Activated T-cell treated with anti-CD3 and anti-CD28 coated beads, Interleukin-2, amount 50 U/mL, for 24 hours (primary cell): ENCODE measurements around the gene PLA2G1B.

Source experiments
- DNase-seq: peaks from one replicate; pipeline ENCODE4 v3.0.0-alpha.2; 2020
- H3K27ac Mint-ChIP-seq: 2 replicates; pipeline ENCODE4 v1.8.0; 2020; ENCODE audit warnings: mild to moderate bottlenecking, mixed read lengths
- H3K27me3 Mint-ChIP-seq: 2 replicates; pipeline ENCODE4 v1.8.0; 2020; ENCODE audit warnings: mixed read lengths
- H3K36me3 Mint-ChIP-seq: 2 replicates; pipeline ENCODE4 v1.8.0; 2020; ENCODE audit warnings: low read depth, mixed read lengths
- H3K4me1 Mint-ChIP-seq: 2 replicates; pipeline ENCODE4 v1.8.0; 2020; ENCODE audit warnings: low read depth, mixed read lengths
- H3K4me3 Mint-ChIP-seq: 2 replicates; pipeline ENCODE4 v1.8.0; 2020; ENCODE audit warnings: mild to moderate bottlenecking, moderate library complexity, mixed read lengths
- H3K9me3 Mint-ChIP-seq: 2 replicates; pipeline ENCODE4 v1.8.0; 2020; ENCODE audit warnings: mixed read lengths

The PLA2G1B gene

DNA sequence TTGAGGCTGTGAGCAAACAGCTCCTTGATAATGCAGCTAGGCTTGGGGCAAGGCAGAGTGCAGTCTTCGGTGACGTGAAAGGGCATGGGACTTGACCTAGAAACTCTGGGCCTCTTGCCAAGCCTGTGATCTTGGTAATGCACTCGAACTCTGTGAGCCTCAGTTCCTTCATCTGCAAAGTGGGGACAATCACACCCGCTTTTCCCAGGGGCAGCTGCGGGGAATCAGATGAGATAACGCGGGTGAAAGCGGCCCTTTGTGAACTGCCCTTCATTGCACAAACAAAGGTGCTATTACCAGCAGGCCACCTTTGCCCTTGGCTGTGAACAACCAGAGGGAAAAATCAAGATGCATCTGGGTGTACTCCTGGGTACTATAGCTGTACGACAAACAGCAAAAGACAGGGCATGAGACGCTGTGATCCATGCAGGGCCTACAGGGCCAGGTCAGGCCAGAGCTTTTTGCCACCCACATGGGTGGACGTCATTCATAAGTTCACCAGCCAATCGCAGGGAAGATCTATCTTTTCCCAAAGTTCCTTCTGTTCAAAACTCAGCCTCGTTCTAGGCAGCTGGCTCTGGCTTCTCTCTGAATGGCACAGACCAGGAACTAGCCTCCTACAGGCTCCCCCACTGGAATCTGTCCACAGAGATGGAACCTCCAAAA lies 38.2 kb upstream of the PLA2G1B start:
- H3K4me3 Mint-ChIP-seq, result no peak overlapping the region
- H3K4me1 Mint-ChIP-seq, result peaks cover 18% of the 10 kb centered on the region

DNA sequence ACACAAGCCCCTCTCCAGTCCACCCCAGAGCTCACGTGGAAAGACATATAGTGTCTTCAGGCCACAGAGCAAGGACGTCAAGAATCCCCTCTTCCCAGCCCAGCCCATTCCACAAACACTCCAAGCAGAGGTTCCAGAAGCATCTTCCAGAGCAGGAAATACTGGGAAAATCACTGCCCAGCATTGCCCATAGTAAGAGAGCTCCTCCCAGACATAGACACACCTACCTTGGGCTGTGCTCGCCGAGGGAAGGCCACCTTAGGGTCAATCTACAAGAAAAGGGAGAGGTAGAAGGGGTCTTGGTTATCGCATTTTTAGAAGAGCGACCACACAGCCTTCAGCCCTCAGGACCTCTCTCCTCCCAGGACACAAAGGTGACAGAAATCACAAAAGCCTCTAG lies 36.9 kb upstream of the PLA2G1B start:
- H3K4me3 Mint-ChIP-seq, result no peak overlapping the region
- peaks cover 78% of the 10 kb centered on the region for H3K27me3 Mint-ChIP-seq
- H3K27ac Mint-ChIP-seq, result no peak overlapping the region
- DNase-seq, result no peak
- peaks cover 10% of the 10 kb centered on the region for H3K4me1 Mint-ChIP-seq
- H3K9me3 Mint-ChIP-seq, result no peaks in the 10 kb centered on the region
- H3K36me3 Mint-ChIP-seq, result no peaks in the 10 kb centered on the region

More for the DNA sequence above, 38.2 kb upstream of the PLA2G1B start:
- no peaks in the 10 kb centered on the region for H3K9me3 Mint-ChIP-seq
- H3K27me3 Mint-ChIP-seq, result peaks cover 79% of the 10 kb centered on the region
- DNase-seq, result no peak
- no peaks in the 10 kb centered on the region for H3K36me3 Mint-ChIP-seq
- H3K27ac Mint-ChIP-seq, result no peak overlapping the region

DNA sequence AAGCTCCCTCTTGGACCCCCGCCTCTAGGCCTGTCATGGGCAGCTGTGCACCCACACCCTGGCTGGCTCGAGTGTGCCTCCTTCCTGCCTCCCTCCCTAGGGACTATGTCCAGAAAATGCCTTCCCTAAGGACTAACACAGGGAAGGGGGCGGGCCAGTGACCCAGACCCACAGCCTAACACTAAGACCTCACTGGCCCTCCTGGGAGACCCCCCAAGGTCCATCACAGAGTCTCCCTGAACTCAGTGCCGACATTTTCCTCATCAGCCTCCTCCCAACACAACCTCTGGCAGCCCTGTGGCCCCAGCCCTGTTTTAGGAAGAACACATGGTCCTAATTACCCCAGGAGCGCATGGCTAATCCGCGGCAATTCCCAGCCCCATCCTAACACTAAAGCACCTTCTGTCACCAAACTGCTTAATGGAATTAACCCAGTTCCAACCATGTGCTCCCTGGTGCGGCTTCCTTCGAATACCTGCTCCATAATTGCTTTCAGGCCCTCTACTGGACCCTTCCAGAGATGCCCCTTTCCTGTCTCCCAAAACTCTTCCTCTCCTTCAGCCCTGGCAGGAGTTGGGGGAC lies 35.8 kb upstream of the PLA2G1B start:
- no peaks in the 10 kb centered on the region for H3K36me3 Mint-ChIP-seq

DNA sequence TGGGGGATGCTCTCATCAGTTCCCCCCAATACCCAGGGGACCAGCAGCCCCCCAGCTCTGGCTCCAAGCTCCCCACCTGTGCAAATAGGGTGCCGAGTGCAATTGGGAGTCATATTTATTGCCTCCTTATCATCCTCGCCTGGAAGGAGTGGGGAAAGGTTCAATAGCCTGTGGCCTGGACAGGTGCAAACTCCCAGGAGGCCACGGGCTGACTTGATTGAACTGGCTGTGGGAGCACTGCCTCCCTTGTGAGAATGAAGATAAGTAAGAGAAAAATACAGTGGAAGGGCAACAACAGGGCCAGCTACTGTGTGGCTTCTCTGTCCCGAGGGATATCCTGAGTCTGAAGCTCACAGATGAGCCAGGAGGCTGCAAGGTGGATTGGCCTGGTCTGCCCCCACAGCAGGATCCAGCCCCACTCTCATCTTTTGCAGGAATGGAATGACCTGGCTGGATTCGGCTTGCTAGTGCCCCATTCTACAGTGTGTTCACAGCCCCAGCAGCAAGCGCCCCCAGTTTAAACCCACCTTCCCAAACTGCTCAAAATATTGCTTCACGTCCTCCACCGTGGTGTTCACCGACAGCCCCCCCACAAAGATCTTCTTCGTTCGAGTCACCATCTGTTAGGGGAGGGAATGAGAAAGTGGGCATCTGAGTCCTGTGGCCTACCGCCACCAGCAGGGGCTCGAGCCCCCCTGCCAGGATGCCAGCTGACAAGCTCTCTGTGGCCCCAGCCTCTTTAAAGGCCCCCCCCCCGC lies 35.1 kb upstream of the PLA2G1B start:
- no peak for DNase-seq
- Mint-ChIP-seq H3K27ac (no peak overlapping the region), H3K27me3 (peaks cover 87% of the 10 kb centered on the region), H3K4me1 (peaks cover 6% of the 10 kb centered on the region), H3K4me3 (no peak overlapping the region), H3K36me3 (no peaks in the 10 kb centered on the region), H3K9me3 (no peaks in the 10 kb centered on the region)

More for the DNA sequence above, 35.8 kb upstream of the PLA2G1B start:
- Mint-ChIP-seq H3K4me3 (no peak overlapping the region), H3K4me1 (peaks cover 8% of the 10 kb centered on the region), H3K9me3 (no peaks in the 10 kb centered on the region), H3K27me3 (peaks cover 84% of the 10 kb centered on the region), H3K27ac (no peak overlapping the region)
- no peak for DNase-seq

DNA sequence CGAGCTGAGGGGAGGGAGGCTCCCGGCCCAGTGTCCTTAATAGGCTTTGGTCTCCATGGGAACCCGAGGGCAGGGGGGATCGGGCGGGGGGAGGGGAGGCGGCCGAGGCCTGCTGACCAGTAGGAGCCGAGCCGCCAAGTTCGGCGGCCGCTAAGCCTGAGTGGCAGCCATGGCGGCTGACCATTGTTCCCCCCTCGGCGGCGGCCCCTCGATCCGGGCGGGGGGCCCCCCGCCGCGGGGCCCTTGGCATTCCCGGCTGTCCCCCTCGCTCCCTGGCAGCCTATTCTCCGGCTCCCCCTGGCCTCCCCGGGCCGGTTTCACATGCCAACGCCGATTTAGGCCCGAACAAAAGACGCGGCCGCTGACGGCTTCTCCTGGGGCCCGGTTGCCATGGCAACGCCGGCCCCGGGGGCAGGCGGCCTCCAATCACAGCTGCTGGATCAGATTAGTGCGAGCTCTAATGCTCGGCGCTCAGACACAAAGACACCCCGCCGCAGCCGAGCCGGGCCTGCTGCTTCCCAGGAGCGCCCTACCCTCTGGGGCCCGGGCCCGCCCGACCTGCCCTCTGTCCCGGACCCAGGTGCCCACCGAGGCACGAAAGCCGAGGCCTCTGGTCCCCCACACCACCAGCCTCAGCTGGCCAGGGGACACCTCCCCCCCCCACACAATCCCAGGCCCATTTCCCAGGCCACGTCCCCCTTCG lies 34.1 kb upstream of the PLA2G1B start:
- DNase-seq, result no peak
- peaks cover 3% of the 10 kb centered on the region for H3K4me1 Mint-ChIP-seq
- H3K27ac Mint-ChIP-seq, result no peak overlapping the region
- H3K9me3 Mint-ChIP-seq, result no peaks in the 10 kb centered on the region
- H3K4me3 Mint-ChIP-seq, result peak overlapping the region; percentile 18
- peaks cover 79% of the 10 kb centered on the region for H3K27me3 Mint-ChIP-seq
- no peaks in the 10 kb centered on the region for H3K36me3 Mint-ChIP-seq

DNA sequence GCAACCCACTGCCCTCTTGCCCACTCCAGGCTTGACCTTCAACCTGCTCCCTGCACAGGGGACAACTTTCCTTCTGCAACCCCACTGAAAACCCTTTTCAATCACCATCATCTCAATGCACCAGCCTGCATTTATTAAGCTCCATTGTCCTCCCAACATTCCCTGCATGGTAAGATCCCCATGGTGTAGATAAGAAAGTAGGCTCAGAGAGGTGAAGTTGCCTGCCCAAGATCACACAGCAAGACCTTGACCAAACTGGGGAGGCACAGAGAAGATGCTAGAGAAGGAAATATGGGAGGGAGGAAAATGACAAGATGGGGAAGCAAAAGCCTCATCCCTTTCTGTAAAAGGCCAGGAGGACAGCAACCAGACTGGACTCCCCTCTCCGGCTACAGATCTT lies 31.5 kb upstream of the PLA2G1B start:
- Mint-ChIP-seq H3K27me3 (peaks cover 57% of the 10 kb centered on the region), H3K9me3 (no peaks in the 10 kb centered on the region), H3K36me3 (no peaks in the 10 kb centered on the region), H3K27ac (no peak overlapping the region), H3K4me1 (peaks cover 6% of the 10 kb centered on the region), H3K4me3 (no peak overlapping the region)
- no peak for DNase-seq

DNA sequence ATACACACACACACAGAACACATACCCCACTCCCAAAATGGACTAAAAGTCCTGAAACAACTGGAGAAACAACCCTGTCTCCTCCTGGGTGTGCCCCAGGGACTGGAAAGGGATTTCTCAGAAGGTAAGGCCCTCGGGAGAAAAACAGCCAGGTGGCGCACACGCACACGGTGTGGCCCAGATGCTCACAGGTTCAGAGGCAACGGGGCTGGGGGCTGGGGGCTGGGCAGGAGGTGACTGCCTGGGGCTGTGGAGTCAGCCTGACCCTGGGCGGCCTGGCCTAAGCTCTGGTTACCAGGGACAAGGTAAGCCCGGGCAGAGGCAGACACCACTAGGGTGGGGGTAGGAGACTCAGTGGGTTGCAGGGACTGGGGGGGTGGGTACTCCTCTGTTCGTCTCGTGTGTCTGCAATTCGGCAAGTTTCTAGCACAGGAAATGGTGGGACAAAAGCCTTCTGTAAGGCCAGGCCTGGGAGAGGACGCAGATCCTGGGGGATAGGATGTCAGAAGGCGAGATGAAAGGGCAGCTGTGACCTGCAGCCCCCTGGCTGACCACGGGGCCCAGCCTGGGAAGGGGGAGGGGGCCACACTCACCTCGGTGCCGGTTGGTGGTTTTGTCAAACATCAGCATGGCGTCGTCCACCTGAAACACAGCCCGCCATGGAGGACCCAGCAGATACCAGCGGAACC lies 31.0 kb upstream of the PLA2G1B start:
- Mint-ChIP-seq H3K9me3 (no peaks in the 10 kb centered on the region), H3K27me3 (peaks cover 53% of the 10 kb centered on the region), H3K27ac (no peak overlapping the region), H3K36me3 (no peaks in the 10 kb centered on the region), H3K4me3 (no peak overlapping the region), H3K4me1 (peaks cover 6% of the 10 kb centered on the region)
- no peak for DNase-seq

DNA sequence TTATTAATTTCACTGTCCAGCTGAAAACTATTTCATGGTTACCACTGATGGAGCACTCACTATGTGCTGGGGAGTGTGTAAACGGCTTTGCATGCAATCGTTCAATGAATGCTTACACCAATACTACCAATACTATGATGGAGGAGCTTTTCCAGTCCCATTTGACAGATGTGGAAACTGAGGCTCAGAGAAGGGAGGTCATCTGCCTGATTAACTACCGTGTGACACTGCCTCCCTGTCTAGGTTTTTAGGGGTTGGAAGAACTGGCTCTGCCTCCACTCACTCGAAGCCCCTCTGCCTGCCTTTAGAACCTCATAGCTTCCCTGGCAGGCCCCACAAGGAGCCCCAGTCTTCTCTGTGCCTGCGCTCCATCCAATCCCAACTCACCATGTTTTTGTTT lies 29.5 kb upstream of the PLA2G1B start:
- H3K4me3 Mint-ChIP-seq, result no peak overlapping the region
- H3K4me1 Mint-ChIP-seq, result peaks cover 5% of the 10 kb centered on the region
- H3K9me3 Mint-ChIP-seq, result no peaks in the 10 kb centered on the region
- no peaks in the 10 kb centered on the region for H3K36me3 Mint-ChIP-seq
- no peak for DNase-seq
- H3K27me3 Mint-ChIP-seq, result peaks cover 38% of the 10 kb centered on the region
- H3K27ac Mint-ChIP-seq, result no peak overlapping the region

DNA sequence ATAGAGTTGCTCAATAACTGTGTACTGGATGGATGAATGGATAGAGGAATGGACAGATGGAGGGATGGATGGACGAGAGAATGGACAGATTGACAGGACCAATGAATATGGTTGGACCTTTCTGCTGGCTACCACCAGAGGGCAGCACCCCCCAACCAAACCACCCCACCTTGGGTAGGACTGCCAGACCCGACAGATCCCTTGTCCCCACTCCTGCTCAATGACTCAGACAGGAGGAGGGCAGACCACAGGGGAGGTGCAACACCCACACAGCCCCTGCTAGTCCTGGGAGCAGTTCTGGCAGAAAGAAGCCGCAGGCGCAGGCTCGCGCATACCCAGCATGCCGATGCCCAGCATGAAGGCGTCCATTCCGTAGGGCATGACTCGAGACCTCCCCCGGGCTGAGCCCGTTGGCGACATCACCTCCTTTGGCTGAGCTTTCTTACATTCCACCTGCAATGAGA lies 29.0 kb upstream of the PLA2G1B start:
- H3K4me3 Mint-ChIP-seq, result no peak overlapping the region
- peaks cover 33% of the 10 kb centered on the region for H3K27me3 Mint-ChIP-seq
- no peaks in the 10 kb centered on the region for H3K36me3 Mint-ChIP-seq
- no peak overlapping the region for H3K27ac Mint-ChIP-seq
- peak; percentile 82 for DNase-seq
- peaks cover 5% of the 10 kb centered on the region for H3K4me1 Mint-ChIP-seq
- H3K9me3 Mint-ChIP-seq, result no peaks in the 10 kb centered on the region

DNA sequence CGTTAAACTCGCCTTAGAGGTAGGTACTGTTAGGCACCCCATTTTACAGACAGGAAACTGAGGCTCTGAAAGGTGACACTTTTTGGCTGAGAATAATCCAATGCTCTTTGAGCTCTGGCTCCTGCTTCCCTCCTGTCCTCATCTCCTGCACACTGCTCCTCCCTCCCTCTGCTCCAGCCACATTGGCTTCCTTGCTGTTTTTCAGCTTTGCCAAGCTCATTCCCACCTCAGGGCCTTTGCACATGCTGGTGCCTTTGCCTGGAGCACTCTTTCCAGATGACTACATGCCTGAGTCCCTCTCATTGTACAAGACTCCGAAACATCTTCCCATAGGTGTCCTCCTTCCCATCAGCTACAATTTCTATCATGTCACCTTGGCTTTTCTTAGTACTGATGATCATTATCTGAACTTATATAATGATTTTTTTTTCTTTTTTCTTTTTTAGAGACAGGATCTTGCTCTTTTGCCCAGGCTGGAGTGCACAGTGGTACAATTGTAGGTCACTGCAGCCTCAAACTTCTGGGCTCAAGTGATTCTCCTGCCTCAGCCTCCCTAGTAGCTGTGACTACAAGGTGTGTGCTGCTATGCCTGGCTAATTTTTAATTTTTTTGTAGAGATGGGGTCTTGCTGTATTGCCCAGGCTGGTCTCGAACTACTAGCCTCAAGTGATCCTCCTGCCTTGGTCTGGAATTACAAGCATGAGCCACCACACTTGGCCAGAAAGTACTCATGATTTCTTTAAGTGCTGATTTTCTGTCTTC lies 26.2 kb upstream of the PLA2G1B start:
- Mint-ChIP-seq H3K9me3 (no peaks in the 10 kb centered on the region), H3K36me3 (no peaks in the 10 kb centered on the region), H3K27me3 (peaks cover 15% of the 10 kb centered on the region), H3K27ac (no peak overlapping the region), H3K4me1 (peaks cover 5% of the 10 kb centered on the region), H3K4me3 (no peak overlapping the region)
- DNase-seq, result no peak

DNA sequence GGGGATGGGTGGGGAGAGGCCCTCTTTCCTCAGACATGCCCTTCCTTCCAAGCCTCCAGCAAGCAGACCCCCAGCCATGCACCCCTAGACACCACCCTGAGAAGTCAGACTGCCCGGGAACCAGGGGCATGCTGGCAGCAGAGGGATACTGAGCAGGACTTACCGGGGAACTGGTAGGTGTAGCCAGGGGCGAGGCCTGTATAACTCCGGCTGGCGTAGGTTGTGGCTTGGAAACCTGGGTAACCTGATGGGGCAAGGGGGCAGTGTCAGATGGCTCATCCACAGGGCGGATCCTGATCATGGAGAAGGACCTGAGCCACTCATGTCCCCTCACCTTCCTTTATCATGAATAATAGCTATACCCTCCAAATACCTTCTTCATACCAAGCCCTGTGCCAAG lies 25.6 kb upstream of the PLA2G1B start:
- DNase-seq, result no peak
- H3K4me1 Mint-ChIP-seq, result peaks cover 5% of the 10 kb centered on the region
- no peak overlapping the region for H3K27ac Mint-ChIP-seq
- no peak overlapping the region for H3K4me3 Mint-ChIP-seq
- H3K9me3 Mint-ChIP-seq, result no peaks in the 10 kb centered on the region
- peaks cover 10% of the 10 kb centered on the region for H3K27me3 Mint-ChIP-seq
- no peaks in the 10 kb centered on the region for H3K36me3 Mint-ChIP-seq

DNA sequence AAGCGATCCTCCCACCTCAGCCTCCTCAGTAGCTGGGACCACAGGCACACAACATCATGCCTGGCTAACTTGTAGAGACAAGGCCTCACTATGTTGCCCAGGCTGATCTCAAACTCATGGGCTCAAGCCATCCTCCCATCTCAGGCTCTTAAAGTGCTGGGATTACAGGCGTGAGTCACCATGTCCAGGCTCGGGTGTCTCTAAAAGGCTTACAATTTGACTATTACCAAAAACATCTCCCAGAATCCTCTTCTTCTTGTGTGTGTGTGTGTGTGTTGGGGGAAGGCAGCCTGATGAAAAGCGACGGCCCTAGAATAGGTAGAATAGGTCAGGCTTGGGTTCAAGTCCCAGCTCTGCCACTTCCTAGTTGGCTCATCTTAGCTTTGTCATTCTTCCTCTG lies 24.5 kb upstream of the PLA2G1B start:
- DNase-seq, result no peak

DNA sequence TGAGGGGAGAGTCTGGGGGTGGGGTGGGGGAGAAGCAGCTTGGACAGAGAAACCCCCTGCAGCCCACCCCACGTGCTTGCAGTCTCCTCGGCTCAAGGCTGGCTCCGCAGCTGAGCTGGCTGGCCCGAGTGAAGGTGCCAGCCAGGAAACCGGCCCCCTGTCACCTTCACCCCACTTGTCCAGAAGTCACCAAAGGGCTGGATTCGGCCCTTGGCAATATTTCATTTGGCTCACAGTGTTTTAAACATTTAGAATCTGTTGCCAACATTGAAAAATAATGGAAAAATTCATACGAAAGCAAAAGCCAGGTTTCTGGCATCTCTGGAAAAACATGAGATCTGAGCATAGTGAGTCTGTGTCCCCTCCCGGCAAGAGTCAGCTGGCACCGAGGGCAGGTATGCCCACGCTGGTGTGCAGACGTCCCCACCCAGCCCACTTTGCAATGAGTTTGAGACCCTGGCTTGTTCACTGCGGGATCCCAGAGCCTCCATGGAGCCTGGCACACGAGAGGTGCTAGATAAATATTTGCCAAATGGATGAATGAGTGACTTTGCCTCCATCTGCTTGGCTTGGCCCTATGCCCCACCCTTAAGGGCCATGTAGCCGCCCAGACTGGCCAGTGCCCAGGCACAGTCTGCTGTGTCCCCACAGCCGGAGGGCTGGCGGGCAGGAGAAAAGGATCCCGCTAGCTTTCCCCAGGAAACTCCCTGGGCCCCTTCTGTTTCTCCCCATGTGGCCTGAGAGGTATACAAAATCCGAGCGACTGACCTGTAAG lies 23.2 kb upstream of the PLA2G1B start:
- no peak for DNase-seq
- H3K9me3 Mint-ChIP-seq, result no peaks in the 10 kb centered on the region
- H3K4me3 Mint-ChIP-seq, result no peak overlapping the region
- peaks cover 6% of the 10 kb centered on the region for H3K27me3 Mint-ChIP-seq
- no peaks in the 10 kb centered on the region for H3K36me3 Mint-ChIP-seq
- H3K27ac Mint-ChIP-seq, result no peak overlapping the region
- no peaks in the 10 kb centered on the region for H3K4me1 Mint-ChIP-seq

More for the DNA sequence above, 24.5 kb upstream of the PLA2G1B start:
- H3K27ac Mint-ChIP-seq, result no peak overlapping the region
- H3K4me3 Mint-ChIP-seq, result no peak overlapping the region
- H3K9me3 Mint-ChIP-seq, result no peaks in the 10 kb centered on the region
- peaks cover 6% of the 10 kb centered on the region for H3K27me3 Mint-ChIP-seq
- no peaks in the 10 kb centered on the region for H3K36me3 Mint-ChIP-seq
- peaks cover 5% of the 10 kb centered on the region for H3K4me1 Mint-ChIP-seq
